ENCODE measurements around the gene TMEM82.

TMEM82 gene

DNA sequence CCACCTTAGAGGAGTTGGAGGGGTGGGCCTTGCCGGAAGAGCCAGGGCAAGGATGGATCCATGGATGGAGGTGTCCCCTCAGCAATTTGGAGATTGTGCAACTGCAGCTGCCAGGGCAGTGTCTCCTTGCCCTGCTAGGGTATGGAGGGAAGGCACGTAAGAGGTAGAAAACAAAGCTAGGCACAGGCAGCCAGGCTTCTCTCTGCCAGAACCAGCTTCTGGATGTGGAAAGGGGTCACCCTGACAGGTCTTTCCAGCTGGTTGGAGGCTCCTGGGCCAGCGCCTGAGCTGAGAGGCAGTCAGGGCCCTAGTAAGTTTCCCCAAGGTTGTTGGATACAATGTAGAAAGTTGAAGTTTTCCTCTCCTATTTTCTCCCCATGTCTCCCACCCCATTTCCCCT is 21.4 kb upstream of the TMEM82 start:
- no peak for DNase-seq (ENCODE audit: low spot score)

- no peak for DNase-seq (ENCODE audit: low spot score)
These were observed 19.9 kb upstream of the TMEM82 start for GRCh38 chr1:15722411-15722810.

GRCh38 chr1:15722836-15723532 is 19.3 kb upstream of the TMEM82 start:
- no peak for DNase-seq (ENCODE audit: low spot score)

DNA sequence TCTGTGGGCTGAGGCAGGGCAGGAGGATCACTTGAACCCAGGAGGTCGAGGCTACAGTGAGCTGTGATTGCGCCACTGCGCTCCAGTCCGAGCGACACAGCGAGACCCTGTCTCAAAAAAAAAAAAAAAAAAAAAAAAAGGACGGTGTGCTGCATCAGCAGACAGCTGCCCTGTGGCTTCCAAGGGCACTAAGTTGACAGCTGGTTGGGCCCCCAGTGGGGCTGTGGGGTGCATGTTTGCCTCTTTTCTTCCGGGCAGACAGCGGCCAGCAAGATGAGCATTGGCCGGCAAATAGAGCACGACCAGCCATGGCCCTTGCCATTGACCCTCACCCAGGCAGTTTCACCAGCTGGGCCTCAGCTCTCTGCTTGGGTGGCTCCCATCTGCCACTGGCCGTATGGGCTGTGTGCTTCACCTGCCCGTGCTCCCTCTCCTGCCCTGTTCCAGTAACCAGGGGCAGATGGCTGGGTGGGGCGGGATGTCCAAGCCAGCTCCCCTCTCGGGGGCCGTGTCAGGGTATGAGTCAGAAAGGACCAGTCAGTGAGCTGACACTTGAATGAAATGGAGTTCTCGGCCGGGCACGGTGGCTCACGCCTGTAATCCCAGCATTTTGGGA is 18.6 kb upstream of the TMEM82 start:
- no peak for DNase-seq (ENCODE audit: low spot score)

- no peak for DNase-seq (ENCODE audit: low spot score)
These were observed 17.1 kb upstream of the TMEM82 start for GRCh38 chr1:15724949-15725880.

- DNase-seq (ENCODE audit: low spot score), result no peak
These were observed 15.8 kb upstream of the TMEM82 start for GRCh38 chr1:15726508-15726907.

DNA sequence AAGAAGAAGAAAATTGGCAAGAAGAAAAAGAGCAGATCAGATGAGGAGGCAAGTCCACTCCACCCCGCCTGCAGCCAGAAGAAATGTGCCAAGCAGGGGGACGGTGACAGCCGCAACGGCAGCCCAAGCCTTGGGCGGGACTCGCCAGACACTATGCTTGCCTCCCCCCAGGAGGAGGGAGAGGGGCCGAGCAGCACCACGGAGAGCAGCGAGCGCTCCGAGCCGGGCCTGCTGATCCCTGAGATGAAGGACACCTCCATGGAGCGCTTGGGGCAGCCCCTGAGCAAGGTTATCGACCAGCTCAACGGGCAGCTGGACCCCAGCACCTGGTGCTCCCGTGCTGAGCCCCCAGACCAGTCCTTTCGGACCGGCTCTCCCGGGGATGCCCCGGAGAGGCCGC is 15.3 kb upstream of the TMEM82 start:
- no peak for DNase-seq (ENCODE audit: low spot score)

DNA sequence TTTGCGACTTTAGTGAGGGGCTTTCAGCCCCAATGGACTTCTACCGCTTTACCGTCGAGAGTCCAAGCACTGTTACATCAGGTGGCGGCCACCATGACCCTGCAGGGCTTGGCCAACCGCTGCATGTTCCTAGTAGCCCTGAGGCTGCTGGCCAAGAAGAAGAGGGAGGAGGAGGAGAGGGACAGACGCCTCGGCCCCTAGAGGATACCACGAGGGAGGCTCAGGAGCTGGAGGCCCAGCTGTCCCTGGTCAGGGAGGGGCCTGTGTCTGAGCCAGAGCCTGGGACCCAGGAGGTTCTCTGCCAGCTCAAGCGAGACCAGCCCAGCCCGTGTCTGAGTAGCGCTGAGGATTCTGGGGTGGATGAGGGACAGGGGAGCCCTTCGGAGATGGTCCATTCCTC is 14.9 kb upstream of the TMEM82 start:
- DNase-seq (ENCODE audit: low spot score), result no peak

GRCh38 chr1:15727866-15728534 is 14.3 kb upstream of the TMEM82 start:
- no peak for DNase-seq (ENCODE audit: low spot score)

DNA sequence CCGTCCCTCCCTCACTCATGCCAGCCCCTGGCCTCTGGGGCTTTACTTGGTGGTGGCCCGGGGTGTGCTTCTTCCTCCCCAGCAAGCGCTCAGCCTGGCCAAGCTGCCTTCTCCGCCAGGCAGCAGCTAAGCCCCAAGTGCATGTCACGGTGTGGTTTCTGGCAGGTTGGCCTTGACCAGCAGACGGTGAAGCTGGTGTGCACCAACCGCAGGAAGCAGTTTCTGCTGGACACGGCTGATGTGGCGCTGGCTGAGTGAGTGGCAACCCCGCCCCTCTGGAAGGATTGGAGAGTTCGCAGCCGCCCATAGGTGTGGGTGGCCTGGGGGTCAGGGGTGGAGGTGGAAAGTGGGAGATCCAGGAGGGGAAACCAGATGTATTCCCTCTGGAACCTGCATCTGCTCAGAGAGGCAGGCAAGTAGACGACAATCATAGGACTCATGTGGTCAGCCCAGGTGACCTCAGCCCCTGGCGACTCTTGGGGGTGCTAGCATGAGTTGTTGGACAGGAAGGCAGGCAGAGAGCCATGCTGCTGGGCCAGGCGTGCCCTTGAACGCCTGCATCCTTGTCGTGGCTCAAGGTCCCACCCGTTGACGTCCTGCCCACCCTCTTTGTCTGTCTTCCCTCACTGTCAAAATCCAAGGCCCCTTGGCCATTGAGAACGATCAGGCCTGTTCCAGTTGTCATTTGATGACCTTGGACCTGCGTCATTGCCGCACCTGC is 13.2 kb upstream of the TMEM82 start:
- DNase-seq (ENCODE audit: low spot score), result no peak

- no peak for DNase-seq (ENCODE audit: low spot score)
These were observed 11.9 kb upstream of the TMEM82 start for GRCh38 chr1:15730423-15730822.

DNA sequence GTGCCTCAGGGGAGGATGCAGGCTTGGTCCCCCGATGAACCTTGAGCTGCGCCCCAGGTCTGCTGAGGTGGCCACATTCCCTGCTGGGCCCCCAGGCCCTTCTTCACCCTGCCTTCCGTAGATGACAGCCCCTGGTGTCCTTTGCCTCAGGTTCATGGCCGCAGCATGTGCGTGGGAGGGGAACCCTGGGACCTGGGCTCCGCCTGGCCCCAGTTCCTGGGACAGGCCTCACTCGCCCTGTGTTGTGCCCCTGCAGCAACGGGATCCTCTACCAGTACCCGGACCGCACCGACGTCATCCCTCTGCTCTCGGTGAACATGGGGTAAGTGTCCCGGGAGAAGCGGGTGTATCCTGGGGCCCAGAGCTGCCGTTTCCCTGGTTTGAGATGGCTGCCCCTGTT is 11.4 kb upstream of the TMEM82 start:
- DNase-seq (ENCODE audit: low spot score), result no peak

DNA sequence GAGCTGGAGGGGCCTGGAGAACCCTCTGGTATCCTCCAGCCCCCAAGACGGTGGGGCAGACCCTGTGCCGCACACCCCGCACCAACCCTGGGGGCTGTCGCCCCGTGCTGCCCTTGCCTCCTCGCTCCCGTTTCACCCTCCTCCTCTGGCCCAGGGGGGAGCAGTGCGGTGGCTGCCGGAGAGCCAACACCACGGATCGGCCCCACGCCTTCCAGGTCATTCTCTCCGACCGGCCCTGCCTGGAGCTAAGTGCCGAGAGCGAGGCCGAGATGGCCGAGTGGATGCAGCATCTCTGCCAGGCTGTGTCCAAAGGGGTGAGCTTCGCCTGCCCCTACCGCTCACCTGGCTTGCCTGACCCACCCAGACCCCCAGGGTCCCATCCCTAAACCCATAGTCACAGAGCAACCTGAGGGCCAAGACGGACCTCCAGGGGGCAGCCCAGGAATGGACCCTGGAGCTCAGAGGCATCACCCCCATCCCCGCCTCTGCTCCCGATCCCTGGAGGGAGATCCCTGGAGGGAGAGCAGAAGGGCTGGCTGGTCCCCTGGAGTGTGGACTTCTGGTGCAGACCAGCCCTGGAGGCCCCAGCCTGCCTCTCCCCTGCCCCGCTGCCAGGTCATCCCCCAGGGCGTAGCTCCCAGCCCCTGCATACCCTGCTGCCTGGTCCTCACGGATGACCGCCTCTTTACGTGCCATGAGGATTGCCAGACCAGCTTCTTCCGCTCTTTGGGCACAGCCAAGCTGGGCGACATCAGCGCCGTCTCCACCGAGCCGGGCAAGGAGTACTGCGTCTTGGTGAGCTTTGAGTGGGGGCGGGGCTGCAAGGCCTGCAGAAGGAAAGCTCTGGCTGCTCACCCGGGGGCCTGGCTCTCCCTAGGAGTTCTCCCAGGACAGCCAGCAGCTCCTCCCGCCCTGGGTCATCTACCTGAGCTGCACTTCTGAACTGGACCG is 10.3 kb upstream of the TMEM82 start:
- DNase-seq (ENCODE audit: low spot score), result no peak

- DNase-seq (ENCODE audit: low spot score), result no peak
These were observed 9.6 kb upstream of the TMEM82 start for GRCh38 chr1:15732686-15733081.

DNA sequence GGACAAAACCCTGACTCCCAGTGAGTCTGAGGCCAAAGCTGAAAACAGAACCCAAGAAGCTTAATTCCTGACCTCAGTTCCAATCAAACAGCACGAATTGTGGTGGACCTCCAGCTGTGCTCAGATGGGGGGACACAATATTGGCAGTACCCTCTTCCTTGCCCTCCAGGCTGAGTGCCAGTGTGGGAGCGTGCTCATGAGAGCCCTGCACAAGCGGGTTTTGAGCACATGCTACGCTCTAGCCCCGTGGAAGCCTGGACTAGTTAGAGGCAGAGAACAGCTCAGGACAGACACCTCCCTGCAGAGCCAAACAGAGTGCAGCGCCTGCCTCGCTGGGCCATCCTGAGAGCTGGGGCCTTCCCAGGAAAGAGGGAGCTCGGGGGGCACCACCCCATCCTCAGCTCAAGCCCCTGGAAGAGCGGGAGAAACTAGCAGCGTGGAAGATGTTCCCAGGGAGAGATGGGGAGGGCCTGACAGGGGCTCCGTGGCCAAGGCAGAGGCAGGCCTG is 9.0 kb upstream of the TMEM82 start:
- no peak for DNase-seq (ENCODE audit: low spot score)

DNA sequence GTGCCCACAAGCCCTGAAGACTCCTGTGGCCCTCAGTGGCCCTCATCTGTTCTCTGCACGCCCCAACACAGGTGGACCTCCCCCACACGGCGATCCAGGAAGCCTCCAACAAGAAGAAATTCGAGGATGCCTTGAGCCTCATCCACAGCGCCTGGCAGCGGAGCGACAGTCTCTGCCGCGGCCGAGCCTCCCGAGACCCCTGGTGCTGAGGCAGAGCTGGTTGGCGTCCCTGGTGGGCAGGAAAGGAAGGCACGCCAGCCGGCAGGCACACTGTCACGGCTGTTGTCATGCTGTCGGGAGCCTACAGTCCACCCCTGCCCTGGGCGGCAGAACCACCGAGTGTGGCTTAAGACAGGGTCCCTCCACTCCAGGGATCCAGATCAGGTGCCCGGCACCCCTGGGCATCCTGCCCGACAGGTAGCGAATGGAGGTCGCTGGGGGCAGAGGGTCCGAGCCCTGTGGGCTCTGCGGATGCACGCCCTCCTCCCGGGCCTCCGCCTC is 8.5 kb upstream of the TMEM82 start:
- DNase-seq (ENCODE audit: low spot score), result no peak

DNA sequence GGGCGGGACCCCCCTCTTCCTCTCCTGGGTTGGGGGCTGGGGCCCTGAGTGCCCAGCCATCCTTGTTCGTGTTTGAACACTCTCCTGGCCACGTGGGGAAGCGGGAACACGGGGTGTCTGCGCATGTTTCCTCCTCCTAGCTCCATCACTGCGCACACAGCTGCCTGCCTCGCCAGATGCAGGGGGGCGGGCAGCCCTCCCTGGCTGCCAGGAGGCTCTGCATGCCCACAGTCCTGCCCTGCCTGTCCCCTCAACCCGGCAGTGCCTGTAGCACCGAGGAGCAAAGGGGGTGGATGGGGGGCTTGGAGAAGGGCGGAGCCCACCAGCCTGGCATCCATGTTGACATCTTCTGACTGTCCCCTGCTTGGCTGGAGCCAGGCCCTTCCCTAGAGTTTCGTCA is 8.0 kb upstream of the TMEM82 start:
- DNase-seq (ENCODE audit: low spot score), result no peak

DNA sequence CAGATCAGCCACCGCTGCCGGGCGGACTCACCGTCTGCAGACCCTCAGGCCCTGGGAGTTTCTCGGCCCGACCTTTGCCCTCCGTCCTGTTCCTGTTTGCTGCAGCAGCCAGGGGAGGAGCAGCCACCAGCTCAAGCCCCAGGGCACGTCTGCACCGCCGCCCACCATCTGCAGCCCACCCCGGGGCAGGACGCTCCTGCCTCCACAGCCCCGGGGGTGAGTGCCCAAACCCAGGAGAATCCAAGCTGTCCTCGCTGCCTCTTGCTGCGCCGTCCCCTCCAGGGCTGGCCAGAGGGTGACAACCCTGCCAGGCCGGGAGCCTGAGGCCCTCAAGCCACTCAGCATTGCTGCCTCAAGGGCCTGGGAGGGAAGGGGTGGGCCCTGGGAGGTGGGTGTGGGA is 7.4 kb upstream of the TMEM82 start:
- DNase-seq (ENCODE audit: low spot score), result no peak

DNA sequence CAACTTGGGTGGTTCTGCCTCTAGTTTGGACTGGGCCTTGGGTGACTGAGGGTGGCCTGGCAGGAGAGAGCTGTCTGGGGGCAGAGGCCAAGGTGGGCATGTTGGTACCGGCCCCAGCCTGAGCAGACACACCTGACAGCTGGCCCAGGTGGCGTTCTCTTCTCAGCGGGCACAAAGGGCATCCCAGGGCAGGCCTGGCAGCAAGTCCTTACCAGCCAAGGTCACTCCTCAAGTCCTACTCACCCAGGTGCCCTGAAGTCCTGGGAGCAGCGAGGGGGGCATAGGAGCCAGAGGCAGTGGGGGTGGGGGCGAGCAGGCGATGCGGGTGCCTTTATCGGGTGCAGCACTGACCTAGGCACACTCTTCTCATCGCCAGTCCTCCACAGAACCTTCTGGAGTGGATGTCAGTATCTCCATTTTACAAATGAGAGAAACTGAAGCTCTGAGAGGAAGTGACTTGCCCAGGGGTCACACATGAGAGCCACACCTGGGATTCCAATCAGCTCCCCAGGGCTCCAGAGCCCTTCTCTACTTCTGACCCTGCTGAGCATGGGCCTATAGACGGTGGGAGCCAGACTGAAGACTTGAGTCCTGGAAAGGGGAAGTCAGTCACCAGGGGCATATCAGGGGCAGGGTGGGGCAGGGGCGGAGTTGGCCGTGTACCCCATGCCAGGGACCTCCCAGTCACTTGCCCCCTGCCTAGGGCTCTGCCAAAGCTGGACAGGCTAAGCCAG is 6.8 kb upstream of the TMEM82 start:
- DNase-seq (ENCODE audit: low spot score), result no peak
